IMR-90 (cell line): ENCODE results near the gene PPP1R1A. TPM values are rescaled to one million over a fixed set of nuclear protein-coding genes. Genes with fewer than 3 reads are reported as not detected.

ENCODE experiments used
- ATAC-seq: fragments of 200-7000 bp; cut with Tn5 transposase; 2 replicates; pipeline ENCODE4 v1.9.1; 2020; ENCODE audit warnings: low read depth, mild to moderate bottlenecking, moderate library complexity
- BruUV-seq: library from RNA; stranded (reverse); fragments of 400-500 nt; replicated peaks from 2 replicates; lab custom pipeline; 2021; lab: Mats Ljungman, UMichigan
- CTCF ChIA-PET: fragments of 300-600 bp; formaldehyde crosslinking; extraction: SDS; loops from one replicate; lab custom pipeline; 2021; ENCODE audit warnings: antibody characterized with exemption; lab: Yijun Ruan, JAX
- POLR2A ChIA-PET: fragments of 300-600 bp; sonication (Branson Sonifier 250); formaldehyde crosslinking; loops from one replicate; lab custom pipeline; 2022; ENCODE audit warnings: antibody characterized with exemption; ENCODE audit not compliant: unreplicated experiment; lab: Charles Lee
- DNase-seq: peaks from one replicate; pipeline ENCODE4 v3.0.0; 2013
- H2AFZ ChIP-seq: replicated peaks from 2 replicates; pipeline ENCODE3; 2013; ENCODE audit warnings: low read length, mild to moderate bottlenecking; ENCODE audit not compliant: poor library complexity
- H2AK5ac ChIP-seq: 2 replicates; pipeline ENCODE4 v1.6.1; 2013; ENCODE audit warnings: low read depth, low read length, inconsistent platforms
- H2AK9ac ChIP-seq: replicated peaks from 2 replicates; pipeline ENCODE3; 2013; ENCODE audit warnings: mild to moderate bottlenecking, low read depth, low read length, moderate library complexity; ENCODE audit not compliant: poor library complexity
- H2BK120ac ChIP-seq: 2 replicates; pipeline ENCODE4 v1.6.1; 2013; ENCODE audit warnings: low read depth, low read length, inconsistent platforms
- H2BK15ac ChIP-seq: 3 replicates; pipeline ENCODE4 v1.6.1; 2013; ENCODE audit warnings: low read depth, low read length, inconsistent platforms
- H2BK20ac ChIP-seq: 2 replicates; pipeline ENCODE4 v1.6.1; 2013; ENCODE audit warnings: low read depth, mild to moderate bottlenecking, inconsistent platforms, low read length, moderate library complexity
- H2BK5ac ChIP-seq: 2 replicates; pipeline ENCODE4 v1.6.1; 2013; ENCODE audit warnings: mild to moderate bottlenecking, low read depth, low read length, inconsistent platforms; ENCODE audit not compliant: poor library complexity, severe bottlenecking
- H3K14ac ChIP-seq: replicated peaks from 2 replicates; pipeline ENCODE4 v1.6.1; 2013; ENCODE audit warnings: low read depth, low read length, inconsistent platforms
- H3K18ac ChIP-seq: 2 replicates; pipeline ENCODE4 v1.6.1; 2013; ENCODE audit warnings: low read depth, low read length, control low read depth
- H3K23ac ChIP-seq: 2 replicates; pipeline ENCODE4 v1.6.1; 2013; ENCODE audit warnings: low read depth, low read length, inconsistent platforms
- H3K27ac ChIP-seq: 2 replicates; pipeline ENCODE4 v1.5.1; 2013; ENCODE audit warnings: mild to moderate bottlenecking, control low read depth, low read length; ENCODE audit not compliant: insufficient read depth
- H3K27me3 ChIP-seq: 2 replicates; pipeline ENCODE4 v1.6.1; 2013; ENCODE audit warnings: low read length; ENCODE audit not compliant: control insufficient read depth, insufficient read depth
- H3K36me3 ChIP-seq: 2 replicates; pipeline ENCODE4 v1.6.1; 2013; ENCODE audit warnings: low read length, mixed read lengths; ENCODE audit not compliant: control insufficient read depth, insufficient read depth
- H3K4ac ChIP-seq: 2 replicates; pipeline ENCODE4 v1.6.1; 2013; ENCODE audit warnings: low read depth, low read length, inconsistent platforms
- H3K4me1 ChIP-seq: 2 replicates; pipeline ENCODE4 v1.6.1; 2013; ENCODE audit warnings: low read length, mixed read lengths; ENCODE audit not compliant: control insufficient read depth, insufficient read depth
- H3K4me2 ChIP-seq: 2 replicates; pipeline ENCODE4 v1.6.1; 2013; ENCODE audit warnings: low read depth, mild to moderate bottlenecking, control low read depth, low read length, moderate library complexity
- H3K4me3 ChIP-seq: 2 replicates; pipeline ENCODE4 v1.5.1; 2013; ENCODE audit warnings: low read depth, mild to moderate bottlenecking, control low read depth, low read length, moderate library complexity; ENCODE audit not compliant: insufficient read depth
- H3K56ac ChIP-seq: 2 replicates; pipeline ENCODE4 v1.6.1; 2013; ENCODE audit warnings: low read length, inconsistent platforms; ENCODE audit not compliant: insufficient read depth; ENCODE audit errors: extremely low read depth
- H3K79me1 ChIP-seq, 2 experiments: 2 replicates each; pipeline ENCODE4 v1.6.1; 2013; ENCODE audit warnings: low read length in 2 of 2, inconsistent platforms in 1 of 2, low read depth in 1 of 2
- H3K9ac ChIP-seq: 2 replicates; pipeline ENCODE4 v1.6.1; 2013; ENCODE audit warnings: low read depth, low read length, control low read depth
- H3K9me1 ChIP-seq: 2 replicates; pipeline ENCODE4 v1.6.1; 2013; ENCODE audit warnings: low read length, inconsistent platforms; ENCODE audit not compliant: insufficient read depth
- H3K9me3 ChIP-seq: 2 replicates; pipeline ENCODE4 v1.6.1; 2013; ENCODE audit warnings: low read length; ENCODE audit not compliant: control insufficient read depth, insufficient read depth
- H4K20me1 ChIP-seq: 2 replicates; pipeline ENCODE4 v1.6.1; 2013; ENCODE audit warnings: low read length, inconsistent platforms; ENCODE audit not compliant: insufficient read depth
- H4K5ac ChIP-seq: 2 replicates; pipeline ENCODE4 v1.6.1; 2013; ENCODE audit warnings: mild to moderate bottlenecking, low read depth, low read length, control low read depth
- H4K8ac ChIP-seq, 2 experiments: 2 replicates each; pipeline ENCODE4 v1.6.1; 2013; ENCODE audit warnings: low read depth in 2 of 2, low read length in 2 of 2, control low read depth in 1 of 2, inconsistent platforms in 1 of 2
- H4K91ac ChIP-seq: 2 replicates; pipeline ENCODE4 v1.6.1; 2013; ENCODE audit warnings: low read depth, low read length, inconsistent platforms; ENCODE audit not compliant: insufficient read depth
- FOS ChIP-seq: fragments of 150-350 bp; IDR thresholded peaks from 2 replicates; pipeline ENCODE4 v1.6.1; 2016; ENCODE audit warnings: low read depth, low read length
- MAFK ChIP-seq: IDR thresholded peaks from 2 replicates; pipeline ENCODE4 v1.6.1; 2012; ENCODE audit warnings: low read depth, low read length, improper control_type of control experiment
- POLR2A ChIP-seq: IDR thresholded peaks from 2 replicates; pipeline ENCODE4 v1.6.1; 2012; ENCODE audit warnings: mild to moderate bottlenecking, low read depth, low read length
- whole genome bisulfite sequencing, 2 experiments: methylation state at CpG; one replicate each; pipeline versions ENCODE4 v1.1.5 to v1.1.7; 2013; ENCODE audit warnings: missing lambda C conversion rate in 2 of 2; ENCODE audit not compliant: insufficient read length in 1 of 2; ENCODE audit errors: extremely low coverage in 2 of 2; 5-methylcytosine and 5-hydroxymethylcytosine counted together
- dilution Hi-C: fragments of 300-500 bp; cut with HindIII; formaldehyde crosslinking; loops from one replicate; pipeline ENCODE4 v1.14.3; 2018; ENCODE audit warnings: low sequenced_read_pairs; ENCODE audit not compliant: unreplicated experiment
- in situ Hi-C: fragments of 300-500 bp; cut with MboI; formaldehyde crosslinking; loops from 3 replicates; pipeline ENCODE4 v1.14.3; 2019; ENCODE audit warnings: low sequenced_read_pairs, inconsistent platforms, mixed read lengths
- intact Hi-C: fragments of 100-400 bp; cut with micrococcal nuclease; formaldehyde crosslinking; loops from 2 replicates; pipeline ENCODE4 v1.10.0; 2022
- polyA plus RNA-seq, 3 experiments: library from polyadenylated mRNA; depleted of rRNA; stranded (reverse); fragments of >200 nt; gene quantifications; 2 replicates each; pipeline ENCODE4 v1.2.3, GENCODE V29; 2012; ENCODE audit warnings: low replicate concordance in 1 of 3
- total RNA-seq: library from RNA; depleted of rRNA; stranded (reverse); fragments of >200 nt; gene quantifications from 2 replicates; pipeline ENCODE4 v1.2.3, GENCODE V29; 2012

PPP1R1A gene
- total and polyA plus RNA-seq, 2 of the 4 experiments (the other 2 are of a cell fraction) = not detected

DNA sequence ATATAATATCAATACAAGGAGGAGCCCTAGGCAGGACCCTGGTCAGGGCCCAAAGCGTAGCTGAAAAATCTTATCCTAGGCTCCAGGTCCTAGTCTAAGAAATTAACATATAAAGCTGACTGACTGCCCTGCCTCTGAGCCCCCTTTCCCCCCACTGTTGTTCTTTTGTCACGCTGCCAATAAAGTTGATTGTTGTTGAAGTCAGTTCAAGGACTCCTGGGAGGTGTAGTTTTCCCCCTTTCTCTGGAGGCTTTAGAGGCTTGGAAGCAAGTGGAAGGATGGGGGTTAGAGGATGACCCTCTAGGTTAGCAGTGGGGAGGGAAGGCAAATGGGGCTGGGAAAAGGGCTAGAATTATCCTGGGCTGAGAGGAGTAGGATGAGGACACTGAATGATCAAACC lies 3.2 kb downstream of the PPP1R1A start:
- H2AFZ ChIP-seq = no peak overlapping the region
- no TSS peak for BruUV-seq
- no peaks in the 10 kb centered on the region for H3K4me1 ChIP-seq
- no peak overlapping the region for H2AK9ac ChIP-seq
- H2AK5ac ChIP-seq = no peak overlapping the region
- no peak overlapping the region for H3K14ac ChIP-seq
- no peaks in the 10 kb centered on the region for H3K79me1 ChIP-seq
- H2BK20ac ChIP-seq = no peak overlapping the region
- peaks cover 64% of the 10 kb centered on the region for H3K27me3 ChIP-seq
- H2BK120ac ChIP-seq = no peak overlapping the region
- H3K27ac ChIP-seq = no peak overlapping the region
- H4K8ac ChIP-seq = no peak overlapping the region
- no peak for TF ChIP-seq FOS
- no peak for TF ChIP-seq MAFK
- no peak for TF ChIP-seq POLR2A
- H3K36me3 ChIP-seq = no peaks in the 10 kb centered on the region
- no peak overlapping the region for H2BK15ac ChIP-seq
- no peak overlapping the region for H4K5ac ChIP-seq
- ATAC-seq = no peak
- CTCF ChIA-PET = no interaction called here
- no peaks in the 10 kb centered on the region for H3K9me1 ChIP-seq
- no peak overlapping the region for H3K56ac ChIP-seq
- no peak overlapping the region for H2BK5ac ChIP-seq
- no peak overlapping the region for H3K9ac ChIP-seq
- no peaks in the 10 kb centered on the region for H4K20me1 ChIP-seq
- no peak overlapping the region for H3K4me3 ChIP-seq
- WGBS, 2 experiments = no CpG with 5 or more reads among the region's 2 CpGs
- DNase-seq = no peak
- in situ Hi-C loops (no loop called here), dilution Hi-C loops (no loop called here), intact Hi-C loops (no loop called here)
- no peak overlapping the region for H3K4me2 ChIP-seq
- H4K91ac ChIP-seq = no peak overlapping the region
- POLR2A ChIA-PET = no interaction called here
- H3K4ac ChIP-seq = no peak overlapping the region
- no peaks in the 10 kb centered on the region for H3K9me3 ChIP-seq
- no peak overlapping the region for H3K23ac ChIP-seq
- no peak overlapping the region for H3K18ac ChIP-seq
